ENCODE measurements around the gene TNRC18. TPM values are rescaled to one million over a fixed set of nuclear protein-coding genes. Genes with fewer than 3 reads are reported as not detected.
"Not testable (repeated sequence)": the region's sequence is repeated elsewhere in the genome, so short reads cannot be mapped to it uniquely, and the experiment has no call there.

The TNRC18 gene
- total RNA-seq, 5 donors from 2014 or later (not counting 1 experiment from before 2014, with no cell fraction given) = 58.8 to 71.0 (median 62.6) TPM

- H3K36me3 ChIP-seq (ENCODE audit: control insufficient read depth in 2 of 2, extremely low read depth in 1 of 2, insufficient read depth in 1 of 2, low read length in 1 of 2) = peaks cover 17 to 45% of the 10 kb centered on the region in 2 donors
- H3K27me3 Mint-ChIP-seq = no peaks in the 10 kb centered on the region
These were observed 59.9 kb downstream of the TNRC18 start for GRCh38 chr7:5363729-5364128.

DNA sequence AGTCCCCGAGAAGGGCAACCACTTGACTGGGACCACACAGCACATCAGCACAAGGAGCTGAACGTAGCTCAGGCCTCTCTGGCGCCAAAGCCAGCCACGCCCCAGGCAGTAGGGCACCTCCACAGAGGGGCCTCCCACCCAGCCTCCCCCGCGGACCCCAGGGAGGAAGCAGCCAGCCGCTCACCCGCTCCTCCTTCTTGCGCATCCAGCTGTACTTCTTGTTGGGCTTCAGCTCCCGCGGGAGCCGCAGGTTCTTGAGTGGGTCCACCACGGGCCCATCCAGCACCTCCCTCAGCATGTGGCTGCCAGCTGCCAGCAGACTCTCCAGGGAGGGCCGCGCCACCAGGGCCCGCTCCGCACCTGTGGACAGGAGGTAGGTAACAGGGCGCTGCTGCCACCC lies 61.2 kb downstream of the TNRC18 start:
- CTCF ChIA-PET = no interaction called here
- no peaks in the 10 kb centered on the region for H3K27me3 Mint-ChIP-seq

More at GRCh38 chr7:5363729-5364128, 59.9 kb downstream of the TNRC18 start:
- Histone ChIP-seq H3K9me3 (no peaks in the 10 kb centered on the region), H3K4me3 (ENCODE audit: control insufficient read depth in 1 of 2, extremely low read depth in 1 of 2, low read length in 1 of 2) (no peak overlapping the region), H3K27me3 (replicated peaks in 1 of 2; ENCODE audit: control insufficient read depth in 2 of 2, extremely low read depth in 1 of 2, insufficient read depth in 2 of 2, low read length in 1 of 2) (no peaks in the 10 kb centered on the region), H3K27ac (ENCODE audit: low read length) (no peak overlapping the region), H3K4me1 (ENCODE audit: control insufficient read depth in 1 of 2, extremely low read depth in 1 of 2, insufficient read depth in 2 of 2, low read length in 2 of 2) (peaks cover 0 to 16% of the 10 kb centered on the region in 2 experiments)
- Mint-ChIP-seq H3K4me3 (no peak overlapping the region), H3K27ac (peak overlapping the region in 1 of 2 donors; percentile 52), H3K36me3 (peaks cover 15% of the 10 kb centered on the region), H3K9me3 (no peaks in the 10 kb centered on the region), H3K4me1 (peaks cover 9 to 17% (median 13%) of the 10 kb centered on the region in 3 donors)
- ChIA-PET POLR2A (interaction anchor here in 1 of 2 donors (0.7 kb wide), 1 partner anchor 434 kb away, joined by 5 read pairs; no protein-coding TSS in a partner anchor), CTCF (interaction anchor here (0.6 to 1.6 kb wide), 3 partner anchors 33 to 124 kb away, joined by 4 read pairs; no protein-coding TSS in a partner anchor)
- 0% methylated on average over 1 of the region's 8 CpGs for WGBS (ENCODE audit: insufficient coverage)
- DNase-seq (no peak), ATAC-seq (replicated peaks in 1 of 4) (no peak)

DNA sequence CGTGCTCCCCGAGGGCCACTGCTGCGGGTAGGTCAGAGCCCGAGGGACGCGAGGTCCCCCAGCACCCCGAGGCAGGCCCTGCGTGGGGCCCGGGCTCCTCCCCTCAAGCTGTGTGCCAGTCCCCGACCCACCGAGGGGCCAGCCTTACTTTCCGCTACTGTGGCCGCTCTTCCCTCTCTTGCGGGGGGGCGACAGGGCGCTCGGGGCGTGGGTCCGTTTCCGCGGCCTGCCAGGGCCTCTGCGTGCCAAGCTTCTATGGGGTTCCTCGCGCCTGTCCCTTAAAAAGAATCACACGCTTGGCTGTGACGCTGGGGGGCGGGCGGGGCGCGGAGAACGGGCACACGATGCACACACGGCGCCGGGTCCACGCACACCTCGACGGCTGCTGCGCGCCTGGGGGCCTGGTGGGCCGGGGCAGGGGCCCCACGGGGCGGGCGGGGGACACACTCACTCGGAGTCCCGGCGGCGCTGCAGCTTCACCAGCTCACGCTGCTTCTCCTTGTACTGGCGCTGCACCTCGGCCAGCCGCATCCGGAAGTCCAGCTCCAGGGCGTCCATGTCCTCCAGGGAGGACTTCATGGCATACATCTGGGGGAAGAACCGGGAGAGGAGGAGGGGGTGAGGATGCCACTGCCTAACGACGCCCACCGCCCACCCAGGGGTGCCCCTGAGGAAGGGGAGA lies 62.0 kb downstream of the TNRC18 start:
- no peak overlapping the region for H3K27ac Mint-ChIP-seq
- ATAC-seq (replicated peaks in 1 of 4) (no peak), DNase-seq (no peak)
- Histone ChIP-seq H3K4me1 (ENCODE audit: control insufficient read depth in 1 of 2, extremely low read depth in 1 of 2, insufficient read depth in 2 of 2, low read length in 2 of 2) (peaks cover 0 to 16% of the 10 kb centered on the region in 2 experiments), H3K4me3 (ENCODE audit: control insufficient read depth in 1 of 2, extremely low read depth in 1 of 2, low read length in 1 of 2) (no peak overlapping the region), H3K9me3 (no peaks in the 10 kb centered on the region), H3K27ac (ENCODE audit: low read length) (no peak overlapping the region), H3K27me3 (replicated peaks in 1 of 2; ENCODE audit: control insufficient read depth in 2 of 2, extremely low read depth in 1 of 2, insufficient read depth in 2 of 2, low read length in 1 of 2) (no peaks in the 10 kb centered on the region), H3K36me3 (ENCODE audit: control insufficient read depth in 2 of 2, extremely low read depth in 1 of 2, insufficient read depth in 1 of 2, low read length in 1 of 2) (peaks cover 17 to 66% of the 10 kb centered on the region in 2 donors)
- H3K4me1 Mint-ChIP-seq = peaks cover 9 to 12% (median 11%) of the 10 kb centered on the region in 3 donors
- H3K36me3 Mint-ChIP-seq = peaks cover 28% of the 10 kb centered on the region
- whole genome bisulfite sequencing (ENCODE audit: insufficient coverage) = 97% methylated on average over 52 of the region's 58 CpGs
- H3K9me3 Mint-ChIP-seq = no peaks in the 10 kb centered on the region
- H3K27me3 Mint-ChIP-seq = no peaks in the 10 kb centered on the region
- H3K4me3 Mint-ChIP-seq = no peak overlapping the region
- ChIA-PET POLR2A (no interaction called here), CTCF (no interaction called here)

More for the DNA sequence above, 61.2 kb downstream of the TNRC18 start:
- Mint-ChIP-seq H3K9me3 (no peaks in the 10 kb centered on the region), H3K4me1 (peaks cover 9 to 15% (median 12%) of the 10 kb centered on the region in 3 donors), H3K27ac (no peak overlapping the region), H3K36me3 (peaks cover 22% of the 10 kb centered on the region), H3K4me3 (no peak overlapping the region)
- DNase-seq = no peak
- Histone ChIP-seq H3K4me3 (ENCODE audit: control insufficient read depth in 1 of 2, extremely low read depth in 1 of 2, low read length in 1 of 2) (no peak overlapping the region), H3K36me3 (ENCODE audit: control insufficient read depth in 2 of 2, extremely low read depth in 1 of 2, insufficient read depth in 1 of 2, low read length in 1 of 2) (peaks cover 17 to 58% of the 10 kb centered on the region in 2 donors), H3K9me3 (no peaks in the 10 kb centered on the region), H3K4me1 (ENCODE audit: control insufficient read depth in 1 of 2, extremely low read depth in 1 of 2, insufficient read depth in 2 of 2, low read length in 2 of 2) (peaks cover 0 to 16% of the 10 kb centered on the region in 2 experiments), H3K27ac (ENCODE audit: low read length) (no peak overlapping the region), H3K27me3 (replicated peaks in 1 of 2; ENCODE audit: control insufficient read depth in 2 of 2, extremely low read depth in 1 of 2, insufficient read depth in 2 of 2, low read length in 1 of 2) (no peaks in the 10 kb centered on the region)
- POLR2A ChIA-PET = no interaction called here
- ATAC-seq (replicated peaks in 1 of 4) = no peak
- 98% methylated on average over 18 of the region's 18 CpGs for WGBS (ENCODE audit: insufficient coverage)

GRCh38 chr7:5360971-5361370 lies 62.7 kb downstream of the TNRC18 start:
- no peaks in the 10 kb centered on the region for H3K9me3 Mint-ChIP-seq
- Histone ChIP-seq H3K9me3 (no peaks in the 10 kb centered on the region), H3K4me1 (ENCODE audit: control insufficient read depth in 1 of 2, extremely low read depth in 1 of 2, insufficient read depth in 2 of 2, low read length in 2 of 2) (peaks cover 0 to 12% of the 10 kb centered on the region in 2 experiments), H3K36me3 (ENCODE audit: control insufficient read depth in 2 of 2, extremely low read depth in 1 of 2, insufficient read depth in 1 of 2, low read length in 1 of 2) (peaks cover 17 to 73% of the 10 kb centered on the region in 2 donors), H3K4me3 (ENCODE audit: control insufficient read depth in 1 of 2, extremely low read depth in 1 of 2, low read length in 1 of 2) (no peak overlapping the region), H3K27me3 (replicated peaks in 1 of 2; ENCODE audit: control insufficient read depth in 2 of 2, extremely low read depth in 1 of 2, insufficient read depth in 2 of 2, low read length in 1 of 2) (no peaks in the 10 kb centered on the region), H3K27ac (ENCODE audit: low read length) (no peak overlapping the region)
- ATAC-seq (replicated peaks in 1 of 4) = no peak
- 98% methylated on average over 29 of the region's 29 CpGs for WGBS (ENCODE audit: insufficient coverage)
- H3K4me3 Mint-ChIP-seq = no peak overlapping the region
- no peak for DNase-seq
- H3K27me3 Mint-ChIP-seq = no peaks in the 10 kb centered on the region
- POLR2A ChIA-PET = no interaction called here
- CTCF ChIA-PET = no interaction called here
- H3K27ac Mint-ChIP-seq = no peak overlapping the region
- peaks cover 9 to 10% (median 9%) of the 10 kb centered on the region in 3 donors for H3K4me1 Mint-ChIP-seq
- peaks cover 32% of the 10 kb centered on the region for H3K36me3 Mint-ChIP-seq

- POLR2A ChIA-PET = interaction anchor here in 1 of 2 donors (0.6 kb wide), 1 partner anchor 123 kb away, joined by 3 read pairs; no protein-coding TSS in a partner anchor
- 86% methylated on average over 4 of the region's 12 CpGs for WGBS (ENCODE audit: insufficient coverage)
- H3K27me3 Mint-ChIP-seq = no peaks in the 10 kb centered on the region
These were observed 63.2 kb downstream of the TNRC18 start for GRCh38 chr7:5360451-5360850.

GRCh38 chr7:5360021-5360420 lies 63.6 kb downstream of the TNRC18 start:
- CTCF ChIA-PET = interaction anchor here in 1 of 2 donors (0.5 kb wide), 1 partner anchor 295 kb away, joined by 3 read pairs; no protein-coding TSS in a partner anchor

More at GRCh38 chr7:5360451-5360850, 63.2 kb downstream of the TNRC18 start:
- ATAC-seq (replicated peaks in 1 of 4) (no peak), DNase-seq (no peak)
- Histone ChIP-seq H3K4me1 (ENCODE audit: control insufficient read depth in 1 of 2, extremely low read depth in 1 of 2, insufficient read depth in 2 of 2, low read length in 2 of 2) (peaks cover 0 to 9% of the 10 kb centered on the region in 2 experiments), H3K27ac (ENCODE audit: low read length) (no peak overlapping the region), H3K27me3 (replicated peaks in 1 of 2; ENCODE audit: control insufficient read depth in 2 of 2, extremely low read depth in 1 of 2, insufficient read depth in 2 of 2, low read length in 1 of 2) (no peaks in the 10 kb centered on the region), H3K9me3 (no peaks in the 10 kb centered on the region), H3K4me3 (ENCODE audit: control insufficient read depth in 1 of 2, extremely low read depth in 1 of 2, low read length in 1 of 2) (no peak overlapping the region), H3K36me3 (ENCODE audit: control insufficient read depth in 2 of 2, extremely low read depth in 1 of 2, insufficient read depth in 1 of 2, low read length in 1 of 2) (peaks cover 17 to 75% of the 10 kb centered on the region in 2 donors)
- no peak overlapping the region for H3K4me3 Mint-ChIP-seq
- peaks cover 7 to 9% (median 8%) of the 10 kb centered on the region in 3 donors for H3K4me1 Mint-ChIP-seq
- H3K27ac Mint-ChIP-seq = no peak overlapping the region
- CTCF ChIA-PET = interaction anchor here in 1 of 2 donors (0.5 kb wide), 1 partner anchor 294 kb away, joined by 3 read pairs; no protein-coding TSS in a partner anchor
- peaks cover 33% of the 10 kb centered on the region for H3K36me3 Mint-ChIP-seq
- no peaks in the 10 kb centered on the region for H3K9me3 Mint-ChIP-seq

More at GRCh38 chr7:5360021-5360420, 63.6 kb downstream of the TNRC18 start:
- H3K36me3 ChIP-seq (ENCODE audit: control insufficient read depth in 2 of 2, extremely low read depth in 1 of 2, insufficient read depth in 1 of 2, low read length in 1 of 2) = peaks cover 17 to 79% of the 10 kb centered on the region in 2 donors
- not testable (repeated sequence) for H3K27ac Mint-ChIP-seq; H3K4me3 Mint-ChIP-seq; ATAC-seq (replicated peaks in 1 of 4); H3K4me3 ChIP-seq (ENCODE audit: control insufficient read depth in 1 of 2, extremely low read depth in 1 of 2, low read length in 1 of 2); H3K27me3 Mint-ChIP-seq; H3K27me3 ChIP-seq (replicated peaks in 1 of 2; ENCODE audit: control insufficient read depth in 2 of 2, extremely low read depth in 1 of 2, insufficient read depth in 2 of 2, low read length in 1 of 2); DNase-seq; H3K9me3 Mint-ChIP-seq; H3K4me1 ChIP-seq (ENCODE audit: control insufficient read depth in 1 of 2, extremely low read depth in 1 of 2, insufficient read depth in 2 of 2, low read length in 2 of 2); H3K9me3 ChIP-seq; H3K27ac ChIP-seq (ENCODE audit: low read length)
- POLR2A ChIA-PET = interaction anchor here (0.6 kb wide), 2 partner anchors 63 to 123 kb away, joined by 3 read pairs; no protein-coding TSS in a partner anchor
- Mint-ChIP-seq H3K36me3 (peaks cover 37% of the 10 kb centered on the region), H3K4me1 (peaks cover 8 to 11% (median 10%) of the 10 kb centered on the region in 3 donors)
- 95% methylated on average over 2 of the region's 6 CpGs for WGBS (ENCODE audit: insufficient coverage)
